HG03460 (cell line): ENCODE data around the gene SYMPK.
"Not testable (repeated sequence)": the region's sequence is repeated elsewhere in the genome, so short reads cannot be mapped to it uniquely, and the experiment has no call there.

ENCODE experiments used
- ATAC-seq: cut with Tn5 transposase; IDR thresholded peaks from one replicate; pipeline ENCODE4 v1.9.1; 2021; ENCODE audit not compliant: unreplicated experiment

SYMPK gene

GRCh38 chr19:45862564-45863334 lies at the start of gene SYMPK:
SYMPK (minus strand) TSS chr19:45863147; CDS start chr19:45854495, 8,652 bp downstream.
- ATAC-seq: peak; percentile 87

GRCh38 chr19:45911291-45911690 lies 48.3 kb upstream of the SYMPK start:
- no peak for ATAC-seq

- no peak for ATAC-seq
Measured at GRCh38 chr19:45908956-45909355, 46.0 kb upstream of the SYMPK start.

DNA sequence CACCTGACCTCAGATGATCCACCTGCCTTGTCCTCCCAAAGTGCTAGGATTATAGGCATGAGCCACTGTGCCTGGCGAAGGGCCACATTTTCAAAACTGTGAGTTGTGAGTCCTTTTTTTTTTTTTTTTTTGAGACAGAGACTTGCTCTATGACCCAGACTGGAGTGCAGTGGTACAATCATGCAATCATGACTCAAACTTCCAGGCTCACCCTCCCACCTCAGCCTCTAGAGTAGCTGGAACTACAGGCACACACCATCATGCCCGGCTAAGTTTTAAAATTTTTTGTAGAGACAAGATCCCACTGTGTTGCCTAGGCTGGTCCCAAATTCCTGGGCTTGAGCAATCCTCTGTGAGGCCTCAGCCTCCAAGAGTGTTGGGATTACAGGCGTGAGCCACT lies 43.3 kb upstream of the SYMPK start:
- no peak for ATAC-seq

DNA sequence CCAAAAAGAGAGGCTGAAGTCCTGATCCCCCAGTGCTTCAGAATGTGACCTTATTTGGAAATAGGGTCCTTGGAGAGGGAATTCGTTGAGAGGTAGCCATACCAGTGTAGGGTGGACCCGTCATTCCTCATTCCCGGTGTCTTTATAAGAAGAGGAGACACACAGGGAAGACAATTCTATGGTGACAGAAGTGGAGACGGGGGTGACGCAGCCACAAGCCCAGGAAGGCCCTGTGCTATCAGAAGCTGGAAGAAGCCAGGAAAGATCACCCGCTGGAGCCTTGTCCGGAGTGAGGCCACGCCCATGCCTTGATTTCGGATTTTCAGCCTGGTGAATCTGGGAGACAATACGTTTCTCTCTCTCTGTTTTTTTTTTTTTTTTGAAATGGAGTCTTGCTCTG lies 42.1 kb upstream of the SYMPK start:
- no peak for ATAC-seq

GRCh38 chr19:45902651-45903625 lies 40.0 kb upstream of the SYMPK start:
- peak; percentile 69 for ATAC-seq

DNA sequence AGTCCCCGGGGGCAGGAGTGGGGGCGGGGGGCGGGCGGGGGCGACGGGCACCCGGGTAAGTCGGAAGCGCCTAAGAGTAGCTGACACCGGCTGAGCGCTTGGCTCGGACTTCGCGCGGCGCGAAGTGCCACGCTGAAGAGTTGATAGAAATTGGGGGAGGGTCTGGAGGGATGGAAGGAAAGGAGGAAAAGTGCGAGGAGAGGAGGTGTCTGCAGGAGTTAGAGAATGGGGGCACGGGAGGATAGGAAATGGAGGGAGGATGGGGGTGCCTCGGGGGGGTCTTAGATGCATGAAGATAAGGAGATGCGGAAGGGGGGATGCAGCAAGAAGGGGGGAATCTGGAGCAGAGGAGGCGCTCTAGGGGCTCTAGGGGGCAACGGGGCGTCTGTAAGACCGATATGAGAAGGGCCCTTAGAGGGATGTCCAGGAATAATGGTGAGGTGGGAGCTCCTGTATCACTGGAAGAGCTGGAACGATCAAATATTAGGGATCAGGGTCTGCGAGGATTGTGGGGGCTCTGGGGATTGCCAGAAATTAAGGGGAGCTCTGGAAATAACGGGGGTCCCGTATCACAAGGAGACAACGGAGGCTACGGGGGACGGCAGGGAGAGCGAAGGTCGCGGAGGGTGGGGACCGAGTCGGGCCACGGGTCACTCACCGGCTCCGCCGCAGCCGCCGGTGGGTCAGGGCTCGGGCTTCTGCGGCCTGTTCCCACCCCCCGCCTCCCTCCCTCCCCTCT lies 39.1 kb upstream of the SYMPK start, which contains the start of gene MYPOP:
TSS of gene MYPOP (minus strand) at position 702 of the 739 bp plus-strand sequence. CDS start 840 bp downstream, outside the sequence.
- peak; percentile 2 for ATAC-seq

GRCh38 chr19:45901432-45901911 lies 38.5 kb upstream of the SYMPK start:
- no peak for ATAC-seq

DNA sequence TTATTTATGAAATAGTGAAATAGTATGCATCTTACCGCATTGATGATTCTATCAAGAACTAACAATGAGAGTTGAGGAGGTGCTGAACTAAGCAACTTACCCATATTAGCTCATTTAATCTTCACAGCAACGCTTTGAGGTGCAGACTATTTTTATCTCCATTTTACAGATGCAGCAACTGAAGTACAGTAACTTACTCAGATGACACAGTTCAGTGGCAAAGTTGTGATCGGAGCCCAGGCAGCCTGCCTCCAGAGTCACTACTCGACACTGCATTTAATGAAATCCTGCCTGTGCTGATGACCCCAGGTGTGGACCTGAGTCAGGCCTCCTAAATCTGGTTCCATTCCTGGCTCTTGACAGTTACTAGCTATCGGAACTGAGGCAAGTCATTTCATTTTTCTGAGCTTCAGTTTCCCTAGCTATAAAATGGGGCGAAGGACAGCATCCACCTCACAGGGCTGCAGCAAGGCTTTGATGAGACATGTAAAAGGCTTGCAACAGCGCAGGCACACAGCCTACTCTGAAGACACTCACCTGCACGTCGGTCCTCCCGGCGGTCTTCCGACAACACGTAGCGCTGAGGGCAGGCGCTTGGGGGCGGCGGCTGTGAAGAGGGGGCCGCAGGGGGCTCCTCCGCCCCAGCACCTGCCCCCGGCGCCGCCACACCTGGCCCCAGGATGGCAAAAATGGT lies 37.9 kb upstream of the SYMPK start:
- ATAC-seq: no peak

GRCh38 chr19:45899919-45900589 lies 37.1 kb upstream of the SYMPK start:
- ATAC-seq: no peak

DNA sequence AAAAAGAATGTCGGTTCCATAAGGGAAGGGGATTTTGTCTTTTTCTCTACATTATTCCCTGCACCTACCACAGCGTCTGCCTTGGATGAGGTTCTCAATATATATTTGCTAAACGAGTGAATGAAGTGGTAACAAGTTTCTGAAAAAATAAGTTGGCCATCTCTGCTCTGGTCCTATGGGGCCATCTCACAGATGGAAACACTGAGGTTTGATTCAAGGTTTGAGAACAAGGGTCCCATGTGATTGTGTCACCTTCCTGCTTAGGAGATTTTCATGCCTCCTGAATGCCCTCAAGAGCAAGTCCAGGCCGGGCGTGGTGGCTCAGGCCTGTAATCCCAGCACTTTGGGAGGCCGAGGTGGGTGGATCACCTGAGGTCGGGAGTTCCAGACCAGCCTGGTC lies 36.3 kb upstream of the SYMPK start:
- ATAC-seq: no peak

GRCh38 chr19:45897261-45897812 lies 34.4 kb upstream of the SYMPK start:
- no peak for ATAC-seq

- not testable (repeated sequence) for ATAC-seq
Measured at GRCh38 chr19:45895983-45896599, 33.1 kb upstream of the SYMPK start.

DNA sequence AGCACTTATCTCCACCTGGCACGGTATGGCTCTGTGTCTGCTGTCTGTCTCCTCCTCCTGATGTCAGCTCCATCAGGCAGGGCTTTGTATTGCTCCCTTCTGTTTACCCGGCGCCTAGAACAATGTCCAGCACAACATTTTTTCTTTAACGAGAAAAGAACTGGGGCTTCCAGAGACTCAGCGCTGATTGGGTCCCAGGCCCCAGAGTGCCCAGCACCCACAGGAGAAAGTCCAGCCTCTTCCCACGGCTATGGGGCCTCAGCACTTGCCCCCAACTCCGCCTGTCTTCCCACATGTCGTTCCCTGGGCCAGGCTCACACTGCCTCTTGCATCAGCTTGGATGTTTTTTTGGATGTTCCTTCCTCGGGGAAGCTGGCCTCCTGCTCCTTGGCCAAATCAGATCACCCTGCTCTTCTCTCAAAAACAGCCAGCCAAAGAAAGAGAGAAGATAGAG lies 32.6 kb upstream of the SYMPK start:
- no peak for ATAC-seq

GRCh38 chr19:45890877-45891276 lies 27.9 kb upstream of the SYMPK start:
- no peak for ATAC-seq

DNA sequence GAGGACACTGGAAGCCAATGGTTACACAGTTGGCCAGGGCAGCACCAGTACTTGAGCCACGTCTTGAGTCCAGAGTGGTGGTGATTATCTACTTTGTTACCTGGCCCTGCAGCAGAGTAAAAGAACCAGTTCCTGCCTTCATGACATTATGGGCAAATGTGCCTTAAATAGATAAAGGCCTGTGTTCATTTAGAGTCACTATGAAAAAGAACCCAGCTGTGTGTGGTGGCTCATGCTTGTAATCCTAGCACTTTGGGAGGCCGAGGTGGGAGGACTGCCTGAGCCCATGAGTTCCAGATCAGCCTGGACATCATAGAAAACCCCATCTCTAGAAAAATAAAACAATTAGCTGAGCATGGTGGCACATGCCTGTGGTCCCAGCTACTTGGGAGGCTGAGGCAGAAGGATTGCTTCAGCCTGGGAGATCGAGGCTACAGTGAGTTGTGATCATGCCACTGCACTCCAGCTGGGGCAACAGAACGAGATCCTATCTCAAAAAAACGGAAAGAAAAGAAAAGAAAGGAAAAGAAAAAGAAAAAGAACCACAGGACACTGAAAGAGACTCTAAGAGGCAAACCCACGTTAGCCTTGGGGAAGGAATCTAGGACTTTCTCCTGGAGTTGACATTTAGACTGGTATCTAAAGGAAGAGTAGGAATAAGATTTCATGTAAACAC lies 26.4 kb upstream of the SYMPK start:
- no peak for ATAC-seq

DNA sequence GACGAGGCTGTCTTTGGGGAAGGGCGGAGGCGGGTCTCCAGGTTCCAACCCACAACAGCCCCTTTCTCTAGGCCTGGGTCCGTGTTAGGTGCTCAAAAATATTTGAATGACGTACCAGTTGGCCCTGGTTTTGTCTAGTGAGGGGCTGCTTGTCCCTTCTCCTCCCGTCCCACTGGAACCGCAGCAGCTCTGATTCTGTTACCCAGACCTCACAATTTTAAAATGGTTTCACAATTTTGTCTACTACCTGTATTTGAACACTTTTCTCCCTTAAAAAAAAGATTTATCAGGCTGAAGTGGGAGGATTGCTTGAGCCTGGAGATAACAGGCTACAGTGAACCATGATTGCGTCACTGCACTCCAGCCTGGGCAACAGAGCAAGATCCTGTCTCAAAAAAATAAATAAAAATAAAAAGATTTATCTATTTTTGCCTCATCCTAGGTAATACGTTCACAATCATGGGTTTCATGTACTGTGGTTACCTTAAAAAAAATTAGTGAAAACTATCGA lies 24.3 kb upstream of the SYMPK start:
- no peak for ATAC-seq
